ENCODE results near the gene CDK17.
A peak's percentile ranks its signal among the peaks of the same experiment; 100 is the strongest.
"Not testable (repeated sequence)": the region's sequence is repeated elsewhere in the genome, so short reads cannot be mapped to it uniquely, and the experiment has no call there.

CDK17 gene

GRCh38 chr12:96399919-96400630 lies at the start of gene CDK17:
Gene CDK17, minus strand, starts transcription at chr12:96400439. Its CDS starts 65,603 bp downstream, at chr12:96334836.
- DNase-seq: peak; percentile 96

- no peak for DNase-seq
These were observed 48.1 kb upstream of the CDK17 start for GRCh38 chr12:96448300-96448699.

GRCh38 chr12:96447256-96447655 lies 47.0 kb upstream of the CDK17 start:
- no peak for DNase-seq

- DNase-seq: peak; percentile 14
These were observed 45.7 kb upstream of the CDK17 start for GRCh38 chr12:96445691-96446583.

GRCh38 chr12:96444399-96444798 lies 44.2 kb upstream of the CDK17 start:
- no peak for DNase-seq

- DNase-seq: no peak
These were observed 42.7 kb upstream of the CDK17 start for GRCh38 chr12:96442906-96443305.

- DNase-seq: no peak
These were observed 41.6 kb upstream of the CDK17 start for GRCh38 chr12:96441816-96442215.

GRCh38 chr12:96438330-96438729 lies 38.1 kb upstream of the CDK17 start:
- no peak for DNase-seq

- no peak for DNase-seq
These were observed 36.9 kb upstream of the CDK17 start for GRCh38 chr12:96437171-96437445.

- DNase-seq: no peak
These were observed 36.3 kb upstream of the CDK17 start for GRCh38 chr12:96436366-96437170.

GRCh38 chr12:96434107-96434506 lies 33.9 kb upstream of the CDK17 start:
- no peak for DNase-seq

GRCh38 chr12:96432496-96433321 lies 32.5 kb upstream of the CDK17 start:
- DNase-seq: not testable (repeated sequence)

GRCh38 chr12:96431067-96431466 lies 30.8 kb upstream of the CDK17 start:
- DNase-seq: no peak

- DNase-seq: peak; percentile 86
These were observed 27.1 kb upstream of the CDK17 start for GRCh38 chr12:96427269-96427729.

- no peak for DNase-seq
These were observed 25.7 kb upstream of the CDK17 start for GRCh38 chr12:96425951-96426350.

GRCh38 chr12:96425321-96425720 lies 25.1 kb upstream of the CDK17 start:
- no peak for DNase-seq

- no peak for DNase-seq
These were observed 24.4 kb upstream of the CDK17 start for GRCh38 chr12:96424601-96425000.

GRCh38 chr12:96422192-96422591 lies 22.0 kb upstream of the CDK17 start:
- peak; percentile 63 for DNase-seq

GRCh38 chr12:96421014-96421413 lies 20.8 kb upstream of the CDK17 start:
- no peak for DNase-seq

GRCh38 chr12:96420277-96420835 lies 20.1 kb upstream of the CDK17 start:
- no peak for DNase-seq

- no peak for DNase-seq
These were observed 19.5 kb upstream of the CDK17 start for GRCh38 chr12:96419576-96420276.

Measured in eye (tissue), 1 donor.